A549 treated with CORT108297 at 1 μM for 4 hours (cell line): ENCODE data around the gene AKAP12. TPM values are rescaled to one million over a fixed set of nuclear protein-coding genes. Genes with fewer than 3 reads are reported as not detected.

Experiments
- total RNA-seq: library from RNA; stranded (reverse); fragments of 200-300 nt; extraction: Qiagen RNA extraction; gene quantifications from 5 replicates; pipeline ENCODE4 v1.2.3, GENCODE V29; 2022

The AKAP12 gene
- total RNA-seq: 94.8 to 169 TPM (median 161 TPM) in 5 replicates

GRCh38 chr6:151239603-151240035 is at the start of gene AKAP12:
Gene AKAP12, plus strand, starts transcription at chr6:151239967. Its CDS starts 596 bp downstream, at chr6:151240563.

GRCh38 chr6:151391471-151392413 is 152.0 kb downstream of the AKAP12 start, which contains the start of gene ZBTB2:
Gene ZBTB2, minus strand, starts transcription at chr6:151391559. Its CDS starts 17,922 bp downstream, at chr6:151373637.

Other genes starting within 250 kb of the AKAP12 start
- 15.0 to 17.3 TPM (median 16.5 TPM) in 5 replicates for gene ZBTB2, start 151.6 kb downstream of the AKAP12 start, total RNA-seq
- 12.2 to 13.8 TPM (median 12.3 TPM) in 5 replicates for gene RMND1, start 212.2 kb downstream of the AKAP12 start, total RNA-seq